ENCODE results near the gene GALE. TPM values are rescaled to one million over a fixed set of nuclear protein-coding genes. Genes with fewer than 3 reads are reported as not detected.

GALE gene
- total RNA-seq, 1 experiment from 2014 or later: 86.0 TPM

GRCh38 chr1:23814016-23814415 is 13.5 kb upstream of the GALE start:
- no peaks in the 10 kb centered on the region for H3K9me3 ChIP-seq (ENCODE audit: low read length)
- no peaks in the 10 kb centered on the region for H3K27me3 ChIP-seq (ENCODE audit: low read length)
- H3F3A ChIP-seq (ENCODE audit: low read length, unreplicated experiment): no peaks in the 10 kb centered on the region
- no peak for ATAC-seq
- H3K4me1 ChIP-seq (ENCODE audit: insufficient read depth, low read length): 0 out of 2 replicates have a peak, but pooled peaks cover 5% of the 10 kb centered on the region
- no TSS peak for BruUV-seq (replicated peaks)
- CTCF ChIA-PET: no interaction called here
- intact Hi-C loops (cut with micrococcal nuclease): no loop called here
- no peak overlapping the region for H2AFZ ChIP-seq (ENCODE audit: low read length)
- TF ChIP-seq EZH2 (IDR thresholded peaks at IDR 0.05; ENCODE audit: low read length, unreplicated experiment) (no peak), CTCF (conservative IDR thresholded peaks at IDR 0.05; ENCODE audit: low read depth, low read length) (no peak), EZH2phosphoT487 (IDR thresholded peaks at IDR 0.05; ENCODE audit: borderline replicate concordance, low read length) (no peak)
- no peaks in the 10 kb centered on the region for H4K20me1 ChIP-seq (ENCODE audit: low read length)
- H3K36me3 ChIP-seq (ENCODE audit: low read depth, low read length): no peaks in the 10 kb centered on the region; the same call in 1 of the 2 replicates
- H3K4me3 ChIP-seq (ENCODE audit: low read length): no peak overlapping the region
- DNase-seq: no peak
- POLR2A ChIA-PET (ENCODE audit: unreplicated experiment): no interaction called here
- no peaks in the 10 kb centered on the region for H3K79me2 ChIP-seq (ENCODE audit: low read length)
- no peak overlapping the region for H3K9ac ChIP-seq (ENCODE audit: low read length)
- H3K4me2 ChIP-seq (ENCODE audit: low read length): no peak overlapping the region
- H3K9me2 ChIP-seq (replicated peaks; ENCODE audit: low read length): no peaks in the 10 kb centered on the region
- H3K27ac ChIP-seq (ENCODE audit: low read length): no peak overlapping the region

GRCh38 chr1:23810818-23811540 is 10.4 kb upstream of the GALE start:
- no peaks in the 10 kb centered on the region for H3K79me2 ChIP-seq (ENCODE audit: low read length)
- no peak overlapping the region for H2AFZ ChIP-seq (ENCODE audit: low read length)
- H3K4me2 ChIP-seq (ENCODE audit: low read length): no peak overlapping the region
- no peak overlapping the region for H3K4me3 ChIP-seq (ENCODE audit: low read length)
- no peaks in the 10 kb centered on the region for H3K9me3 ChIP-seq (ENCODE audit: low read length)
- H3K27ac ChIP-seq (ENCODE audit: low read length): no peak overlapping the region
- H3K27me3 ChIP-seq (ENCODE audit: low read length): no peaks in the 10 kb centered on the region
- POLR2A ChIA-PET (ENCODE audit: unreplicated experiment): interaction anchor here (0.6 kb wide), 1 partner anchor 20 kb away, joined by 3 read pairs; no protein-coding TSS in a partner anchor
- H3K36me3 ChIP-seq (ENCODE audit: low read depth, low read length): no peaks in the 10 kb centered on the region; the same call in 1 of the 2 replicates
- no peaks in the 10 kb centered on the region for H3F3A ChIP-seq (ENCODE audit: low read length, unreplicated experiment)
- no peaks in the 10 kb centered on the region for H4K20me1 ChIP-seq (ENCODE audit: low read length)
- DNase-seq (peak; percentile 59), ATAC-seq (peak; percentile 56)
- CTCF ChIA-PET: interaction anchor here (0.6 to 2.2 kb wide), 3 partner anchors 9 to 106 kb away, joined by 3 to 17 read pairs (median 3); no protein-coding TSS in a partner anchor
- H3K4me1 ChIP-seq (ENCODE audit: insufficient read depth, low read length): 0 out of 2 replicates have a peak, but pooled peaks cover 5% of the 10 kb centered on the region
- H3K9me2 ChIP-seq (replicated peaks; ENCODE audit: low read length): no peaks in the 10 kb centered on the region
- BruUV-seq (replicated peaks): no TSS peak
- TF ChIP-seq EZH2 (IDR thresholded peaks at IDR 0.05; ENCODE audit: low read length, unreplicated experiment) (no peak), EZH2phosphoT487 (IDR thresholded peaks at IDR 0.05; ENCODE audit: borderline replicate concordance, low read length) (no peak), CTCF (conservative IDR thresholded peaks at IDR 0.05; ENCODE audit: low read depth, low read length) (peak; percentile 82)
- H3K9ac ChIP-seq (ENCODE audit: low read length): no peak overlapping the region
- intact Hi-C loops (cut with micrococcal nuclease): no loop called here

- Histone ChIP-seq H3K4me2 (ENCODE audit: low read length) (no peak overlapping the region), H3K9me3 (ENCODE audit: low read length) (no peaks in the 10 kb centered on the region), H4K20me1 (ENCODE audit: low read length) (no peaks in the 10 kb centered on the region), H2AFZ (ENCODE audit: low read length) (no peak overlapping the region), H3K9me2 (replicated peaks; ENCODE audit: low read length) (no peaks in the 10 kb centered on the region), H3K36me3 (ENCODE audit: low read depth, low read length) (no peaks in the 10 kb centered on the region; the same call in 1 of the 2 replicates), H3K4me1 (ENCODE audit: insufficient read depth, low read length) (0 out of 2 replicates have a peak, but pooled peaks cover 5% of the 10 kb centered on the region), H3K27ac (ENCODE audit: low read length) (no peak overlapping the region), H3F3A (ENCODE audit: low read length, unreplicated experiment) (no peaks in the 10 kb centered on the region), H3K4me3 (ENCODE audit: low read length) (no peak overlapping the region), H3K27me3 (ENCODE audit: low read length) (no peaks in the 10 kb centered on the region), H3K9ac (ENCODE audit: low read length) (no peak overlapping the region), H3K79me2 (ENCODE audit: low read length) (no peaks in the 10 kb centered on the region)
- BruUV-seq (replicated peaks): no TSS peak
- ATAC-seq (peak; percentile 92), DNase-seq (peak; percentile 78)
- intact Hi-C loops (cut with micrococcal nuclease): loop anchor here (1.0 kb wide), 1 partner anchor 59 kb away; the partner anchor contains the start of gene FUCA1
- ChIA-PET CTCF (interaction anchor here (0.6 to 2.2 kb wide), 4 partner anchors 20 to 731 kb away, joined by 3 to 17 read pairs (median 4); no protein-coding TSS in a partner anchor), POLR2A (ENCODE audit: unreplicated experiment) (no interaction called here)
- no peak for TF ChIP-seq EZH2 (IDR thresholded peaks at IDR 0.05; ENCODE audit: low read length, unreplicated experiment)
- TF ChIP-seq EZH2phosphoT487 (IDR thresholded peaks at IDR 0.05; ENCODE audit: borderline replicate concordance, low read length): no peak
- TF ChIP-seq CTCF (conservative IDR thresholded peaks at IDR 0.05; ENCODE audit: low read depth, low read length): peak; percentile 81
Observed at GRCh38 chr1:23809751-23810171, 9.2 kb upstream of the GALE start.
